Glutamatergic neuron (in vitro differentiated cells): Measurements from ENCODE around the gene ZNF12. TPM values are rescaled to one million over a fixed set of nuclear protein-coding genes. Genes with fewer than 3 reads are reported as not detected.

Experiments
- DNase-seq: peaks from one replicate; pipeline ENCODE4 v3.0.0; 2022
- H3K27ac Mint-ChIP-seq: one replicate; pipeline ENCODE4 v1.8.0; 2020; ENCODE audit warnings: mild to moderate bottlenecking, mixed read lengths, inconsistent platforms; ENCODE audit not compliant: unreplicated experiment
- H3K27me3 Mint-ChIP-seq: one replicate; pipeline ENCODE4 v1.8.0; 2020; ENCODE audit warnings: mild to moderate bottlenecking, moderate library complexity, mixed read lengths, inconsistent platforms; ENCODE audit not compliant: unreplicated experiment
- H3K36me3 Mint-ChIP-seq: one replicate; pipeline ENCODE4 v1.8.0; 2020; ENCODE audit warnings: mild to moderate bottlenecking, mixed read lengths, inconsistent platforms; ENCODE audit not compliant: unreplicated experiment
- H3K4me1 Mint-ChIP-seq: one replicate; pipeline ENCODE4 v1.8.0; 2020; ENCODE audit warnings: mild to moderate bottlenecking, low read depth, mixed read lengths, inconsistent platforms; ENCODE audit not compliant: unreplicated experiment
- H3K4me3 Mint-ChIP-seq: one replicate; pipeline ENCODE4 v1.8.0; 2020; ENCODE audit warnings: mild to moderate bottlenecking, mixed read lengths, inconsistent platforms; ENCODE audit not compliant: unreplicated experiment
- H3K9me3 Mint-ChIP-seq: one replicate; pipeline ENCODE4 v1.8.0; 2020; ENCODE audit warnings: mild to moderate bottlenecking, moderate library complexity, mixed read lengths, inconsistent platforms; ENCODE audit not compliant: unreplicated experiment
- total RNA-seq: library from RNA; stranded (reverse); fragmentation: NEBNext Ultra II Directional; extraction: Animal tissue kit (Norgen Biotek cat#: 25700); gene quantifications from one replicate; pipeline ENCODE4 v1.2.1, GENCODE V29; 2021; ENCODE audit not compliant: unreplicated experiment
- TF ChIP-seq, protein P1 (sequence below): fragments of 200-600 bp; sonication (generic); IDR thresholded peaks from one replicate; pipeline ENCODE4 v1.5.0; 2021; ENCODE audit not compliant: partially characterized antibody, unreplicated experiment

The ZNF12 gene
- total RNA-seq, 1 donor from 2014 or later = 19.6 TPM

- Mint-ChIP-seq H3K27ac (no peak overlapping the region), H3K4me3 (no peak overlapping the region)
- TF ChIP-seq, protein P1, sequence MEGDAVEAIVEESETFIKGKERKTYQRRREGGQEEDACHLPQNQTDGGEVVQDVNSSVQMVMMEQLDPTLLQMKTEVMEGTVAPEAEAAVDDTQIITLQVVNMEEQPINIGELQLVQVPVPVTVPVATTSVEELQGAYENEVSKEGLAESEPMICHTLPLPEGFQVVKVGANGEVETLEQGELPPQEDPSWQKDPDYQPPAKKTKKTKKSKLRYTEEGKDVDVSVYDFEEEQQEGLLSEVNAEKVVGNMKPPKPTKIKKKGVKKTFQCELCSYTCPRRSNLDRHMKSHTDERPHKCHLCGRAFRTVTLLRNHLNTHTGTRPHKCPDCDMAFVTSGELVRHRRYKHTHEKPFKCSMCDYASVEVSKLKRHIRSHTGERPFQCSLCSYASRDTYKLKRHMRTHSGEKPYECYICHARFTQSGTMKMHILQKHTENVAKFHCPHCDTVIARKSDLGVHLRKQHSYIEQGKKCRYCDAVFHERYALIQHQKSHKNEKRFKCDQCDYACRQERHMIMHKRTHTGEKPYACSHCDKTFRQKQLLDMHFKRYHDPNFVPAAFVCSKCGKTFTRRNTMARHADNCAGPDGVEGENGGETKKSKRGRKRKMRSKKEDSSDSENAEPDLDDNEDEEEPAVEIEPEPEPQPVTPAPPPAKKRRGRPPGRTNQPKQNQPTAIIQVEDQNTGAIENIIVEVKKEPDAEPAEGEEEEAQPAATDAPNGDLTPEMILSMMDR = no peak
These were observed 65.3 kb downstream of the ZNF12 start for GRCh38 chr7:6641305-6642035.

GRCh38 chr7:6640246-6640721 lies 66.5 kb downstream of the ZNF12 start:
- H3K9me3 Mint-ChIP-seq = peaks cover 6% of the 10 kb centered on the region
- no peak overlapping the region for H3K27ac Mint-ChIP-seq
- no peaks in the 10 kb centered on the region for H3K36me3 Mint-ChIP-seq
- DNase-seq = peak; percentile 34
- TF ChIP-seq, protein P1 = no peak
- H3K4me1 Mint-ChIP-seq = peaks cover 5% of the 10 kb centered on the region
- no peak overlapping the region for H3K4me3 Mint-ChIP-seq
- H3K27me3 Mint-ChIP-seq = peaks cover 14% of the 10 kb centered on the region

More at GRCh38 chr7:6641305-6642035, 65.3 kb downstream of the ZNF12 start:
- DNase-seq = no peak
- Mint-ChIP-seq H3K27me3 (peaks cover 15% of the 10 kb centered on the region), H3K9me3 (peaks cover 6% of the 10 kb centered on the region), H3K4me1 (peaks cover 5% of the 10 kb centered on the region), H3K36me3 (no peaks in the 10 kb centered on the region)

GRCh38 chr7:6639627-6640026 lies 67.1 kb downstream of the ZNF12 start:
- DNase-seq = no peak
- H3K27me3 Mint-ChIP-seq = peaks cover 13% of the 10 kb centered on the region
- peaks cover 5% of the 10 kb centered on the region for H3K4me1 Mint-ChIP-seq
- peaks cover 6% of the 10 kb centered on the region for H3K9me3 Mint-ChIP-seq
- TF ChIP-seq, protein P1 = no peak
- H3K4me3 Mint-ChIP-seq = no peak overlapping the region
- no peaks in the 10 kb centered on the region for H3K36me3 Mint-ChIP-seq
- H3K27ac Mint-ChIP-seq = no peak overlapping the region

DNA sequence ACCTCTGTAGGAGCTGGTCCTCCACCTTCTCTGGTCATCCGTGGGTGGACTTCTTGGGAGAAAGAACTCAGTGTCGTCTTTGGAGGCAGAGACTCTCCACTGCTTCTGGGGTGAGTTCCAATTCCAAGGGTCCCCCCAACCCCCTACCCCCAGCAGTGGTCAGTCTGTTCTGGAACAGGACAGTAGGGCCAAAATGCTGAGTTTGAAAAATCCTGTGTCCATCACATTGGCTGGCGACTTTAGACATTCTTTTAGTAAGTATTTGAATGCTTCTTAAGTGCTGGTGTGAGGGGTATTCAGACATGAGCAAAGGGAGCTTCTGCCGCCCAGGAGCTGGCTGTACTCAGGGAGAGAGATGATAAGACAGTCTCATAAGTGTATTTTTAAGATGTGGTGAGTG lies 67.7 kb downstream of the ZNF12 start:
- peaks cover 14% of the 10 kb centered on the region for H3K27me3 Mint-ChIP-seq
- no peak overlapping the region for H3K27ac Mint-ChIP-seq
- peak overlapping the region; percentile 88 for H3K4me3 Mint-ChIP-seq
- TF ChIP-seq, protein P1 = no peak
- H3K4me1 Mint-ChIP-seq = peaks cover 5% of the 10 kb centered on the region
- peaks cover 6% of the 10 kb centered on the region for H3K9me3 Mint-ChIP-seq
- H3K36me3 Mint-ChIP-seq = no peaks in the 10 kb centered on the region
- no peak for DNase-seq

Other genes starting within 250 kb of the ZNF12 start
- gene KDELR2, start 222.8 kb downstream of the ZNF12 start, total RNA-seq = 56.1 TPM
- gene GRID2IP, start 155.5 kb downstream of the ZNF12 start, total RNA-seq = 0.66 TPM
- gene ZDHHC4, start 129.5 kb downstream of the ZNF12 start, total RNA-seq = 60.5 TPM
- gene INTS15, start 116.9 kb downstream of the ZNF12 start, total RNA-seq = 36.9 TPM
- 5.5 TPM for gene ZNF853, start 91.3 kb downstream of the ZNF12 start, total RNA-seq
- gene ZNF316, start 69.6 kb downstream of the ZNF12 start, total RNA-seq = 51.1 TPM
- gene RSPH10B2, start 47.2 kb upstream of the ZNF12 start, total RNA-seq = 1.0 TPM
- 123 TPM for gene CCZ1B, start 119.3 kb upstream of the ZNF12 start, total RNA-seq